GM12865 (cell line): Measurements from ENCODE around the gene MYOF.

Experiments used
- DNase-seq: peaks from one replicate; pipeline ENCODE4 v3.0.0; 2010; ENCODE audit warnings: low read depth
- H3K4me3 ChIP-seq: 2 replicates; pipeline ENCODE4 v1.5.1; 2011; ENCODE audit warnings: mild to moderate bottlenecking, low read depth, low read length, control low read depth
- CTCF ChIP-seq: IDR thresholded peaks from 2 replicates; pipeline ENCODE4 v1.5.1; 2011; ENCODE audit warnings: low read length, control low read depth, low read depth, inconsistent platforms; ENCODE audit not compliant: insufficient read depth; ENCODE audit errors: missing control alignments

The MYOF gene

GRCh38 chr10:93417266-93417665, 64.9 kb downstream of the MYOF start:
- H3K4me3 ChIP-seq: no peak overlapping the region
- TF ChIP-seq CTCF: no peak
- no peak for DNase-seq

- no peak for DNase-seq
- TF ChIP-seq CTCF: no peak
- H3K4me3 ChIP-seq: no peak overlapping the region
Observed at GRCh38 chr10:93416824-93417223, 65.3 kb downstream of the MYOF start.

- TF ChIP-seq CTCF: no peak
- H3K4me3 ChIP-seq: no peak overlapping the region
- no peak for DNase-seq
Observed at GRCh38 chr10:93415693-93416092, 66.4 kb downstream of the MYOF start.

- no peak overlapping the region for H3K4me3 ChIP-seq
- no peak for DNase-seq
- no peak for TF ChIP-seq CTCF
Observed at GRCh38 chr10:93413252-93413689, 68.9 kb downstream of the MYOF start.

GRCh38 chr10:93412801-93413200, 69.3 kb downstream of the MYOF start:
- no peak overlapping the region for H3K4me3 ChIP-seq
- no peak for TF ChIP-seq CTCF
- DNase-seq: no peak

GRCh38 chr10:93410697-93411348, 71.3 kb downstream of the MYOF start:
- no peak overlapping the region for H3K4me3 ChIP-seq
- TF ChIP-seq CTCF: no peak
- no peak for DNase-seq

- H3K4me3 ChIP-seq: no peak overlapping the region
- DNase-seq: no peak
- no peak for TF ChIP-seq CTCF
Observed at GRCh38 chr10:93408783-93409182, 73.4 kb downstream of the MYOF start.
